Peyer's patch (tissue), 4 donors: ENCODE measurements around the gene CPAMD8.

Source experiments
- CTCF ChIP-seq, 6 experiments: fragments of 450-650 bp in 4 of 6; fragments of 200-600 bp in 2 of 6; sonication (generic) in 1 of 6; IDR thresholded peaks; one replicate each; pipeline ENCODE4 v1.5.1; 2017 to 2019; ENCODE audit warnings: antibody characterized with exemption in 6 of 6, mild to moderate bottlenecking in 3 of 6, moderate library complexity in 1 of 6
- POLR2A ChIP-seq, 2 donors: fragments of 450-650 bp; IDR thresholded peaks; one replicate each; pipeline ENCODE4 v1.5.1; 2017; ENCODE audit warnings: antibody characterized with exemption in 2 of 2, mild to moderate bottlenecking in 2 of 2, moderate library complexity in 2 of 2

- no peak for TF ChIP-seq CTCF (IDR thresholded peaks at IDR 0.05)
- no peak for TF ChIP-seq POLR2A (IDR thresholded peaks at IDR 0.05)
Measured at GRCh38 chr19:16877581-16877980, 149.0 kb downstream of the CPAMD8 start.
